ENCODE measurements around the gene SLC9A9.

Gene SLC9A9

DNA sequence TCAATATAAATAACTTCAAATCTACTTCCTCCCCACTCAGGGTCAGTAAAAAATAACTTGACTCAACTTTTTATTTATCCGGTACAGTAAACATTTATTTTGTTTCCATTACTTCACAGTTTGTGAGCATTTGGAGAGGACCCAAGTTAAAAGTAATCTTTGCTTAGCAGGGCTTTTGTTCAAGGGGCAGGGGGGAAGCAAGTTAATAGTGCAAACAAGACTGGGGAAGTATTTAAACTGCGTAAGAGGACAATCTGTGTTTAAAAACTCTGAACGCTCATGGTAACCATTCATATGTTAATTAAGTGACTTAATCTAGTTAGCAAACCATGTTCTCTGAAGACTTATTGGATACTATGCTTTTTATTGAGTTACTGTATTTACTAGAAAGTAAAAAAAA is 346.2 kb downstream of the SLC9A9 start:
- Histone ChIP-seq H3K9me3 (ENCODE audit: control insufficient read depth, low read length) (no peaks in the 10 kb centered on the region), H3K4me1 (ENCODE audit: control insufficient read depth, insufficient read depth, low read length, poor library complexity, severe bottlenecking) (no peaks in the 10 kb centered on the region), H3K27ac (ENCODE audit: insufficient read depth, low read length, poor library complexity, severe bottlenecking) (no peak overlapping the region), H3K36me3 (ENCODE audit: control insufficient read depth, insufficient read depth, low read length) (no peaks in the 10 kb centered on the region), H3K4me3 (ENCODE audit: insufficient read depth, low read depth, low read length, poor library complexity, severe bottlenecking) (no peak overlapping the region), H3K27me3 (replicated peaks; ENCODE audit: control insufficient read depth, insufficient read depth, low read length, poor library complexity, severe bottlenecking) (no peaks in the 10 kb centered on the region)
- no peak for DNase-seq

DNA sequence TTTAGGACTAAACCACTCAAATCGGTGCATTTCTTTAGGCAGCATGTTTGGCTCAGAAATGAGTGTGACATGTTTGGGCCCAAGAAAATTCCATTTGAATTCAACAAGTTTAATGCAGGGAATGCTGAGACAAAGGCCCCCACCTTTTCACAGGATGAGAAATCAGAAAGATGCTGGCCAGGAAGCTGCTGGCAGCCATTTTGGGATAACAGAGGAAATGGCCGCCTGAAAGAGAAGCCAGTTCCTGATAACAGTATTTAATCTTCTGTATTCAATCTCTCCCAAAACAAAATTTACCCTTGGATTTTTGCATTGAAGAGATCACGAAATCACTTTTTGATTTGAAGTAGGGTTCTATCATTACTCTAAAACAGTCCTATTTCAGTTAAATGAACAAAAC is 350.9 kb downstream of the SLC9A9 start:
- no peak overlapping the region for H3K27ac ChIP-seq (ENCODE audit: insufficient read depth, low read length, poor library complexity, severe bottlenecking)
- no peak for DNase-seq
- no peak overlapping the region for H3K4me3 ChIP-seq (ENCODE audit: insufficient read depth, low read depth, low read length, poor library complexity, severe bottlenecking)
- no peaks in the 10 kb centered on the region for H3K4me1 ChIP-seq (ENCODE audit: control insufficient read depth, insufficient read depth, low read length, poor library complexity, severe bottlenecking)
- H3K36me3 ChIP-seq (ENCODE audit: control insufficient read depth, insufficient read depth, low read length) = no peaks in the 10 kb centered on the region
- no peaks in the 10 kb centered on the region for H3K9me3 ChIP-seq (ENCODE audit: control insufficient read depth, low read length)
- H3K27me3 ChIP-seq (replicated peaks; ENCODE audit: control insufficient read depth, insufficient read depth, low read length, poor library complexity, severe bottlenecking) = no peaks in the 10 kb centered on the region

DNA sequence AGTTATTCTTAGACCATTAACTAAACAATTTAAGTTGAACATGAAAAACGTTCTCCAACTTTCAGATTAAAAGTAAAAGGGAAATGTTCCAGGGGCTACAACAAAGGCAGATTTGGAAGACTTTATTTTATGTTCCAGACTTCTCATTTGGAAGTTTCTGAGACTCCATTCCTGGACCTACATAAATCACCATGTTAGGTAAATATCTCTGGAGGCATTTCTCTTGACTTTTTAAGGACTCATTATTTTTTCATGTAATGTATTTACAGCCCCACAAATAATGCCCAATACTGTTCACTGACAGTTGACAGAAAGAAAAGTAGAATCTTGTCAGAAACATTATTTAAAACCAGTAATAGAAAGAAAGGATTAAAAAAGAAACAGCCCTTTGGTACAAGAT is 352.1 kb downstream of the SLC9A9 start:
- DNase-seq = no peak
- no peaks in the 10 kb centered on the region for H3K27me3 ChIP-seq (replicated peaks; ENCODE audit: control insufficient read depth, insufficient read depth, low read length, poor library complexity, severe bottlenecking)
- no peaks in the 10 kb centered on the region for H3K4me1 ChIP-seq (ENCODE audit: control insufficient read depth, insufficient read depth, low read length, poor library complexity, severe bottlenecking)
- no peaks in the 10 kb centered on the region for H3K36me3 ChIP-seq (ENCODE audit: control insufficient read depth, insufficient read depth, low read length)
- H3K4me3 ChIP-seq (ENCODE audit: insufficient read depth, low read depth, low read length, poor library complexity, severe bottlenecking) = no peak overlapping the region
- no peak overlapping the region for H3K27ac ChIP-seq (ENCODE audit: insufficient read depth, low read length, poor library complexity, severe bottlenecking)
- no peaks in the 10 kb centered on the region for H3K9me3 ChIP-seq (ENCODE audit: control insufficient read depth, low read length)

DNA sequence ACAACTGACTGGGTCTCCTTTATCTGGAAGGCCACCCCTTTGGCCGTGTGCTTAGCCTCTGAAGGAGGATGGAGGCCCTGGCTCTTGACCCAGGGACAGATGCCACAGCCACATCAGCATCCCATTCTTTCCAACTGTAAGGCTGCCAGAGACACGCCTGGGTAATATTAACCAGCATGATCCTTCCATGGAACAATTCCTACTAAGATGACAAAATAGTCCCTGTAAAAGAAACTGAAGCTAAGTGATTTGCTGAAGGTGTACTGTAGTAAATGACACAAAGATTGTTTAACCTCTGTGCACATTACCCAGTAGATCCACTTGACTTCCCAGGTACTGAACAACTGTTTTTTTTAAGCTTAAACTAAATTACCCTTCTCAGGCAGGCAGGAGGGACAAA is 352.7 kb downstream of the SLC9A9 start:
- Histone ChIP-seq H3K4me3 (ENCODE audit: insufficient read depth, low read depth, low read length, poor library complexity, severe bottlenecking) (no peak overlapping the region), H3K27me3 (replicated peaks; ENCODE audit: control insufficient read depth, insufficient read depth, low read length, poor library complexity, severe bottlenecking) (no peaks in the 10 kb centered on the region), H3K27ac (ENCODE audit: insufficient read depth, low read length, poor library complexity, severe bottlenecking) (no peak overlapping the region), H3K36me3 (ENCODE audit: control insufficient read depth, insufficient read depth, low read length) (no peaks in the 10 kb centered on the region), H3K9me3 (ENCODE audit: control insufficient read depth, low read length) (no peaks in the 10 kb centered on the region), H3K4me1 (ENCODE audit: control insufficient read depth, insufficient read depth, low read length, poor library complexity, severe bottlenecking) (no peaks in the 10 kb centered on the region)
- no peak for DNase-seq

DNA sequence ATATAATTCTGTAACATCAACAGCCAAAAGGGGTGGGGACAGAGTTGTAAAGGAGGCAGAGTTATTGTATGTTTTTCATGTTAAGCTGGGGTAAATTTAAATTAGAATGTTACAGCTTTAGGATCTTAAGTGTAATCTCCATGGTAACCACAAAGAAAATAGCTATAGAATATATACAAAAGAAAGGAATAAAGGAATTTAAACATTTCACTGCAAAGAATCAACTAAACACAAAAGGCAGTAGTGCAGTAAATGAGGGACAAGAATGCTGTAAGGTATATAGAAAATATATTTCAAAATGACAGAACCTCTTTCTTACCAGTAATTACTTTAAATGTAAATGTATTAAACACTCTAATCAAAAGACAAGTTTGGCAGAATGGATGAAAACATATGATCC is 361.7 kb downstream of the SLC9A9 start:
- Histone ChIP-seq H3K36me3 (ENCODE audit: control insufficient read depth, insufficient read depth, low read length) (no peaks in the 10 kb centered on the region), H3K9me3 (ENCODE audit: control insufficient read depth, low read length) (no peaks in the 10 kb centered on the region), H3K4me3 (ENCODE audit: insufficient read depth, low read depth, low read length, poor library complexity, severe bottlenecking) (no peak overlapping the region), H3K27ac (ENCODE audit: insufficient read depth, low read length, poor library complexity, severe bottlenecking) (no peak overlapping the region), H3K4me1 (ENCODE audit: control insufficient read depth, insufficient read depth, low read length, poor library complexity, severe bottlenecking) (no peaks in the 10 kb centered on the region), H3K27me3 (replicated peaks; ENCODE audit: control insufficient read depth, insufficient read depth, low read length, poor library complexity, severe bottlenecking) (no peaks in the 10 kb centered on the region)
- no peak for DNase-seq

DNA sequence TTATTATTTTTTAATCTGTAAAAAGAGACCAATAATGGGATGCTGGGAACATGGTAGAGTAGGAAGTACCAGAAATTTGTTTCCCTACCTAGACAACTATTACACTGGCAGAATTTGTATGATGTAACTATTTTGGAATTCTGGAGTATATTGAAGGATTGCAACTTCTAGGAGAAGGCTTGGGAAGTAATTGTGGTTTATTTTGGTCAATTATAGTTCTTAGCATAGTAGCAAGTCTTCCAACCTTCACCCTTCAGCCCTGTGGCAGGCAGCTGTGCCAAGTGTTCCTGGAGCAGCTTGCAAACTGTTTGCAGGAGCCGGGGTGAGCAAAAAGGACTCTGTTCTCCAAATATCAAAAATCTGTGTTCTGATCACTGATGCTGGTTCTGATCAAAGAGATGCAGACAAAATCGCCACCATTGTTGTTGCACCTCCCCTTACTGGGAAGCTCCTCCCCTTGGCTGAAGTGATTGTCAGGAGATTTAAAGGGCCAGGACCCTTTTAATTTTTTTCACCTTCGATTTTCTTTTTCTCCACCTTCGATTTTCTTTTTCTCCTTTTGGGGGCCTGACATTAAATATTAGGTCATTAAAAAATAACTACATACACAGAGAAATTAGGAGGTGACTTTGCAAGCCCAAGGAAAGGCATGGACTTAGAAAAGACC is 363.3 kb downstream of the SLC9A9 start:
- Histone ChIP-seq H3K4me3 (ENCODE audit: insufficient read depth, low read depth, low read length, poor library complexity, severe bottlenecking) (no peak overlapping the region), H3K4me1 (ENCODE audit: control insufficient read depth, insufficient read depth, low read length, poor library complexity, severe bottlenecking) (no peaks in the 10 kb centered on the region), H3K9me3 (ENCODE audit: control insufficient read depth, low read length) (no peaks in the 10 kb centered on the region), H3K36me3 (ENCODE audit: control insufficient read depth, insufficient read depth, low read length) (no peaks in the 10 kb centered on the region), H3K27ac (ENCODE audit: insufficient read depth, low read length, poor library complexity, severe bottlenecking) (no peak overlapping the region), H3K27me3 (replicated peaks; ENCODE audit: control insufficient read depth, insufficient read depth, low read length, poor library complexity, severe bottlenecking) (no peaks in the 10 kb centered on the region)
- DNase-seq = no peak

DNA sequence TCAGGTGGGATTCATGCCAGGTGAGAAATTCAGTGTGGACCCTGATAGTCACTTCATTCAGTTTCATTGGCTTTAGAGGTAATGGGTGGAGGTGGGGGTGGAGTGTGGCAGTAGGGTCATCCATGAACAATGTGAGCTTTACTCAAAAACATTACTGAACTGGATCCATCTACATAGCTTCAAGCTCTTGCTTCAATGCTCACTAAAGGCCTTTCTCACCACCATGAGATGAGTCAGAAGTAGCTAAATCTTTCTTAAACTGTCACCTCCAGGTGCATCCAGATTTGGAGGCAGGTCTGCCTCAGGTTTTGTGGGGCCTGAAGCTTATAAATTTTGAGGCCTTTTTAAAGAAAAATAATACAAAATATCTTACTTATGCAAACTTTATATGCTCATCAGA is 365.1 kb downstream of the SLC9A9 start:
- Histone ChIP-seq H3K9me3 (ENCODE audit: control insufficient read depth, low read length) (no peaks in the 10 kb centered on the region), H3K27me3 (replicated peaks; ENCODE audit: control insufficient read depth, insufficient read depth, low read length, poor library complexity, severe bottlenecking) (no peaks in the 10 kb centered on the region)

DNA sequence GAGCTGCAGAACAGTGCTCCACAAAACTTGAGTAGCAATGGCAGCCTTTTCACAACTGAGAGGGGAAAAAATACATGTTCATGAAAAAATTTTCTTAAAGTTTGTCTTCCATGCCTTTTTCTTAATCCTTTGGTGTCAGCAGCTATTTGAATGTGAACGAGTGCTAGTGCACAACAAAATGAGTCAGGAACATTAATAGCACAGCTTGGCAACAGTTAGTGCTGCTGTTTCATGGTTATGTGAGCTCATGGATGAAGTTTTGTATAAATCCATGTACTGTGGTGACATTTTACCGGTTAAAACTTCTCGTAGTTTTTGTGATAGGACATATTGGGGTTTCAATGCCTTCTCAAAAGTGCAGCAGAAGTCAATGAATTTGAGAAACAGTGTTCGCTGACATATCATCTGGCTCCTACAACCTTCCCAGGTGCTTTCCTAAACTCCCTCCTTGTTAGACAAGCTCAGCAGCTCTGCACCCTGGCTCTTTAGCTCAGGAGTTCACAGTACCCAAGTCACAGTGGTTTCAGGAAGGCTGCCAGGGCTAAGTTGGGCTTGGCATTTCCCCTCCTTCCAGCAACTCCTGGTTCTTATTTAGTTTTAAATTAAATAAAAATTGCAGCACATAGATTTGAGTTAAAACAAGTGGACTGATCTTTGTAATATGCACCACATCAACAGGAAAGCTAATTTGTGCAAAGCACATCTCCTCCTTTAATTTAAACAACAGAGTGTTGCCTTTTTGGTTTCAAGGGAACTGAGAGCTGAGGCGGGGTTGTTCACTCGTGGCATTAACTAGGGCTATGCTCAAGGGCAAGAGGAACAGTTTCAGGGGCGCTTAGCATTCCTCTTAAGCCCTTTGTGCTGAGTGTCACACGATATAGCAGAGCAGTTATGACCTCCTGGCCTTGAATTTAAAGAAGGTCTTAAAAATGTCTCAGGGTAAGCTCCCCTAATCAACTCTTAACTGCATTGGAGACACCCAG is 365.9 kb downstream of the SLC9A9 start:
- DNase-seq = no peak
- Histone ChIP-seq H3K36me3 (ENCODE audit: control insufficient read depth, insufficient read depth, low read length) (no peaks in the 10 kb centered on the region), H3K9me3 (ENCODE audit: control insufficient read depth, low read length) (no peaks in the 10 kb centered on the region), H3K27ac (ENCODE audit: insufficient read depth, low read length, poor library complexity, severe bottlenecking) (no peak overlapping the region), H3K27me3 (replicated peaks; ENCODE audit: control insufficient read depth, insufficient read depth, low read length, poor library complexity, severe bottlenecking) (no peaks in the 10 kb centered on the region), H3K4me3 (ENCODE audit: insufficient read depth, low read depth, low read length, poor library complexity, severe bottlenecking) (no peak overlapping the region), H3K4me1 (ENCODE audit: control insufficient read depth, insufficient read depth, low read length, poor library complexity, severe bottlenecking) (no peaks in the 10 kb centered on the region)

More for the DNA sequence above, 365.1 kb downstream of the SLC9A9 start:
- no peak overlapping the region for H3K4me3 ChIP-seq (ENCODE audit: insufficient read depth, low read depth, low read length, poor library complexity, severe bottlenecking)
- H3K36me3 ChIP-seq (ENCODE audit: control insufficient read depth, insufficient read depth, low read length) = no peaks in the 10 kb centered on the region
- no peak for DNase-seq
- no peak overlapping the region for H3K27ac ChIP-seq (ENCODE audit: insufficient read depth, low read length, poor library complexity, severe bottlenecking)
- H3K4me1 ChIP-seq (ENCODE audit: control insufficient read depth, insufficient read depth, low read length, poor library complexity, severe bottlenecking) = no peaks in the 10 kb centered on the region

DNA sequence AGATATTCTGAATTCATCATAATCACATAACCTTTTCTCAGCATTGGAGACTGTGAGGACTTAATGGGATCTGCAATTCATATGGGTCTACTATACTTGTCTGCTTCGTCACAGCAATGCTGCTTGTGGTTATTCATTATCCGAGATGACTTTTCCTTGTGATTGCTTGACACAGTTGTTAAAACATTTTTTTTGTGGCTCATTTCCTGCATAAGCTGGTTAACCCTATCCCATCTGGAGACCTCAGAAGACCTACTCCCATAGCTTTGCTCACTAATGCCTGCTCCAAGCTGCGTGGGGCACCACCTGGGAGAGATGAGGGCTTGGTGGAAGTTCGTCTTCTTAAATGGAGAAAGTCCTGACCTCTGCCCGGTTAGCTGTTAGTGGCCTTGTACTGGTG is 367.9 kb downstream of the SLC9A9 start:
- Histone ChIP-seq H3K9me3 (ENCODE audit: control insufficient read depth, low read length) (no peaks in the 10 kb centered on the region), H3K4me3 (ENCODE audit: insufficient read depth, low read depth, low read length, poor library complexity, severe bottlenecking) (no peak overlapping the region), H3K27me3 (replicated peaks; ENCODE audit: control insufficient read depth, insufficient read depth, low read length, poor library complexity, severe bottlenecking) (no peaks in the 10 kb centered on the region), H3K27ac (ENCODE audit: insufficient read depth, low read length, poor library complexity, severe bottlenecking) (no peak overlapping the region), H3K36me3 (ENCODE audit: control insufficient read depth, insufficient read depth, low read length) (no peaks in the 10 kb centered on the region), H3K4me1 (ENCODE audit: control insufficient read depth, insufficient read depth, low read length, poor library complexity, severe bottlenecking) (no peaks in the 10 kb centered on the region)
- no peak for DNase-seq

DNA sequence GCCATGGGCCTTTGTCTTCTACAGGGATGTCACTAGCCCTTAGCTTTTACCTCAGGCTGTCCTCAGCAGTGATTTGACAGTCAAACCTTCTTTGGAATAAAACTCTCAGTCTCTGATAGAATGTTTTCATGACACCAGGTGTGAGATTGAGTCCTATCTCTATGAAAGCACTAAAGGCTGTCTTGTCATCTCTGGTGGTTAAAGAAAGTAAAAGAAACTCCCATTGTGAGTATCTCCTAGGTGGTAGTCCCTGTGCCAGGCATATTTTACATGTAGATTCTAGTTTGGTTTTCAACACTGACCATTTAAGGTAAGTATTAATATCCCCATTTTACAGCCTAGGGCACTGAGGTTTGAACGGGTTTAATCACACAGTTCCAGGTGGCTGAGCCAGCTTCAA is 368.5 kb downstream of the SLC9A9 start:
- Histone ChIP-seq H3K9me3 (ENCODE audit: control insufficient read depth, low read length) (no peaks in the 10 kb centered on the region), H3K36me3 (ENCODE audit: control insufficient read depth, insufficient read depth, low read length) (no peaks in the 10 kb centered on the region), H3K27ac (ENCODE audit: insufficient read depth, low read length, poor library complexity, severe bottlenecking) (no peak overlapping the region), H3K4me3 (ENCODE audit: insufficient read depth, low read depth, low read length, poor library complexity, severe bottlenecking) (no peak overlapping the region), H3K27me3 (replicated peaks; ENCODE audit: control insufficient read depth, insufficient read depth, low read length, poor library complexity, severe bottlenecking) (no peaks in the 10 kb centered on the region), H3K4me1 (ENCODE audit: control insufficient read depth, insufficient read depth, low read length, poor library complexity, severe bottlenecking) (no peaks in the 10 kb centered on the region)
- no peak for DNase-seq

Measured in effector memory CD4-positive, alpha-beta T cell (primary cell).